DND-41 (cell line): Measurements from ENCODE around the gene ASIC2.

Experiments used
- CTCF ChIP-seq: IDR thresholded peaks from 2 replicates; pipeline ENCODE4 v1.5.1; 2012; ENCODE audit warnings: borderline replicate concordance, low read length, moderate library complexity, mild to moderate bottlenecking; ENCODE audit not compliant: poor library complexity, severe bottlenecking; ENCODE audit errors: extremely low read depth
- EZH2 ChIP-seq: IDR thresholded peaks from 3 replicates; pipeline ENCODE4 v1.6.1; 2012; ENCODE audit warnings: borderline replicate concordance, low read depth, mild to moderate bottlenecking, moderate library complexity, low read length, inconsistent platforms; ENCODE audit not compliant: severe bottlenecking

- TF ChIP-seq EZH2 (no peak), CTCF (no peak)
Observed at GRCh38 chr17:33330877-33331276, 37.8 kb upstream of the ASIC2 start.
